Neuronal stem cell (in vitro differentiated cells): Measurements from ENCODE around the gene PDE6H.

Experiments
- DNase-seq: peaks from one replicate; pipeline ENCODE4 v3.0.0-alpha.2; 2013; ENCODE audit warnings: low spot score
- H2AFZ ChIP-seq: one replicate; pipeline ENCODE4 v1.6.1; 2013; ENCODE audit warnings: mild to moderate bottlenecking, low read length, inconsistent platforms
- H2AK5ac ChIP-seq: 2 replicates; pipeline ENCODE4 v1.6.1; 2013; ENCODE audit warnings: low read depth, mild to moderate bottlenecking, inconsistent platforms, low read length, moderate library complexity, mixed read lengths
- H2BK120ac ChIP-seq: 2 replicates; pipeline ENCODE4 v1.6.1; 2013; ENCODE audit warnings: low read depth, mild to moderate bottlenecking, inconsistent platforms, low read length, moderate library complexity, mixed read lengths
- H2BK12ac ChIP-seq: one replicate; pipeline ENCODE4 v1.6.1; 2013; ENCODE audit warnings: low read length, inconsistent platforms
- H2BK15ac ChIP-seq: 2 replicates; pipeline ENCODE4 v1.6.1; 2013; ENCODE audit warnings: mild to moderate bottlenecking, low read length, inconsistent platforms, mixed read lengths
- H2BK5ac ChIP-seq: one replicate; pipeline ENCODE4 v1.6.1; 2013; ENCODE audit warnings: inconsistent platforms, mild to moderate bottlenecking, low read length, moderate library complexity
- H3K14ac ChIP-seq: one replicate; pipeline ENCODE4 v1.6.1; 2013; ENCODE audit warnings: low read length, inconsistent platforms
- H3K18ac ChIP-seq: 2 replicates; pipeline ENCODE4 v1.6.1; 2013; ENCODE audit warnings: low read length, inconsistent platforms
- H3K23ac ChIP-seq: 2 replicates; pipeline ENCODE4 v1.6.1; 2013; ENCODE audit warnings: low read depth, mild to moderate bottlenecking, mixed read lengths, low read length, inconsistent platforms; ENCODE audit not compliant: poor library complexity
- H3K27ac ChIP-seq: replicated peaks from 3 replicates; pipeline ENCODE4 v1.5.1; 2013; ENCODE audit warnings: low read length, inconsistent platforms
- H3K27me3 ChIP-seq, 3 experiments: 2 replicates each; pipeline ENCODE4 v1.6.1; 2013; ENCODE audit warnings: low read length in 3 of 3, mild to moderate bottlenecking in 2 of 3, inconsistent platforms in 1 of 3, low read depth in 1 of 3, mixed read lengths in 1 of 3, moderate library complexity in 1 of 3; ENCODE audit not compliant: control insufficient read depth in 3 of 3, insufficient read depth in 3 of 3
- H3K36me3 ChIP-seq, 2 donors: replicated peaks in 1 of 2; 2 replicates each; pipeline ENCODE4 v1.6.1; 2013; ENCODE audit warnings: low read length in 2 of 2; ENCODE audit not compliant: control insufficient read depth in 2 of 2, insufficient read depth in 2 of 2
- H3K4ac ChIP-seq: 2 replicates; pipeline ENCODE4 v1.6.1; 2013; ENCODE audit warnings: inconsistent platforms, mild to moderate bottlenecking, low read length, moderate library complexity
- H3K4me1 ChIP-seq, 2 donors: 1 replicate in 1 of 2; 2 replicates in 1 of 2; pipeline ENCODE4 v1.6.1; 2013; ENCODE audit warnings: low read length in 2 of 2, low read depth in 1 of 2; ENCODE audit not compliant: control insufficient read depth in 2 of 2, insufficient read depth in 1 of 2
- H3K4me2 ChIP-seq: one replicate; pipeline ENCODE4 v1.6.1; 2013; ENCODE audit warnings: mild to moderate bottlenecking, low read length, inconsistent platforms; ENCODE audit not compliant: insufficient read depth, poor library complexity, severe bottlenecking
- H3K4me3 ChIP-seq, 2 donors: 2 replicates each; pipeline ENCODE4 v1.5.1; 2013; ENCODE audit warnings: low read length in 2 of 2, mild to moderate bottlenecking in 2 of 2, inconsistent platforms in 1 of 2, moderate library complexity in 1 of 2
- H3K79me1 ChIP-seq: one replicate; pipeline ENCODE4 v1.6.1; 2013; ENCODE audit warnings: low read depth, mild to moderate bottlenecking, inconsistent platforms, low read length, moderate library complexity
- H3K9ac ChIP-seq: one replicate; pipeline ENCODE4 v1.6.1; 2013; ENCODE audit warnings: mild to moderate bottlenecking, low read depth, low read length, inconsistent platforms; ENCODE audit not compliant: poor library complexity
- H3K9me3 ChIP-seq, 2 donors: replicated peaks in 1 of 2; 2 replicates each; pipeline versions ENCODE3 to v1.6.1; 2013; ENCODE audit warnings: low read length in 2 of 2, mild to moderate bottlenecking in 2 of 2, inconsistent platforms in 1 of 2, low read depth in 1 of 2, mixed read lengths in 1 of 2, moderate library complexity in 1 of 2; ENCODE audit not compliant: control insufficient read depth in 2 of 2, insufficient read depth in 1 of 2
- H4K8ac ChIP-seq: one replicate; pipeline ENCODE4 v1.6.1; 2013; ENCODE audit warnings: low read depth, mild to moderate bottlenecking, inconsistent platforms, low read length, moderate library complexity
- H4K91ac ChIP-seq: one replicate; pipeline ENCODE4 v1.6.1; 2013; ENCODE audit warnings: low read length, low read depth, mild to moderate bottlenecking, inconsistent platforms; ENCODE audit not compliant: poor library complexity
- WGBS, 2 donors: extraction: QIAGEN DNeasy Blood & Tissue Kit; methylation state at CpG; one replicate each; pipeline ENCODE4 v1.1.7; 2013; ENCODE audit warnings: missing lambda C conversion rate in 2 of 2, mixed read lengths in 1 of 2; ENCODE audit not compliant: insufficient read length in 2 of 2, insufficient replicate concordance in 1 of 2; ENCODE audit errors: extremely low coverage in 2 of 2; 5-methylcytosine and 5-hydroxymethylcytosine counted together

Gene PDE6H

GRCh38 chr12:14988035-14988434 lies 15.2 kb downstream of the PDE6H start:
- H2AFZ ChIP-seq, result no peak overlapping the region
- no peak overlapping the region for H2BK12ac ChIP-seq
- no peak overlapping the region for H2AK5ac ChIP-seq
- no peak overlapping the region for H3K14ac ChIP-seq
- H3K79me1 ChIP-seq, result no peaks in the 10 kb centered on the region
- peaks cover 0 to 4% (median 0%) of the 10 kb centered on the region in 3 experiments for H3K27me3 ChIP-seq
- H3K9ac ChIP-seq, result no peak overlapping the region
- H2BK15ac ChIP-seq, result no peak overlapping the region
- H3K4me3 ChIP-seq, result no peak overlapping the region
- H4K8ac ChIP-seq, result no peak overlapping the region
- no peak overlapping the region for H3K4ac ChIP-seq
- no peak overlapping the region for H3K4me2 ChIP-seq
- H3K18ac ChIP-seq, result no peak overlapping the region
- WGBS, 2 donors, result no CpG with 5 or more reads among the region's 3 CpGs
- DNase-seq, result no peak
- H3K9me3 ChIP-seq, result peaks cover 0 to 2% of the 10 kb centered on the region in 2 donors
- H4K91ac ChIP-seq, result no peak overlapping the region
- no peaks in the 10 kb centered on the region for H3K4me1 ChIP-seq
- no peaks in the 10 kb centered on the region for H3K36me3 ChIP-seq
- H2BK120ac ChIP-seq, result no peak overlapping the region
- no peak overlapping the region for H3K27ac ChIP-seq
- no peak overlapping the region for H2BK5ac ChIP-seq
- H3K23ac ChIP-seq, result no peak overlapping the region

- H4K8ac ChIP-seq, result no peak overlapping the region
- H3K4ac ChIP-seq, result no peak overlapping the region
- no peak for DNase-seq
- no peaks in the 10 kb centered on the region for H3K79me1 ChIP-seq
- no peak overlapping the region for H3K14ac ChIP-seq
- H3K9me3 ChIP-seq, result peaks cover 0 to 2% of the 10 kb centered on the region in 2 donors
- no peak overlapping the region for H2AFZ ChIP-seq
- H3K9ac ChIP-seq, result no peak overlapping the region
- H2BK5ac ChIP-seq, result no peak overlapping the region
- no peak overlapping the region for H2AK5ac ChIP-seq
- WGBS, 2 donors, result no CpG with 5 or more reads among the region's 1 CpG
- no peaks in the 10 kb centered on the region for H3K4me1 ChIP-seq
- no peak overlapping the region for H2BK120ac ChIP-seq
- H4K91ac ChIP-seq, result no peak overlapping the region
- no peak overlapping the region for H3K23ac ChIP-seq
- no peak overlapping the region for H3K4me2 ChIP-seq
- no peak overlapping the region for H3K27ac ChIP-seq
- no peaks in the 10 kb centered on the region for H3K27me3 ChIP-seq
- H2BK15ac ChIP-seq, result no peak overlapping the region
- H3K36me3 ChIP-seq, result no peaks in the 10 kb centered on the region
- H3K18ac ChIP-seq, result no peak overlapping the region
- no peak overlapping the region for H2BK12ac ChIP-seq
- H3K4me3 ChIP-seq, result no peak overlapping the region
These were observed 16.9 kb downstream of the PDE6H start for GRCh38 chr12:14989790-14990189.

- no peak for DNase-seq
- no peaks in the 10 kb centered on the region for H3K27me3 ChIP-seq
- no peak overlapping the region for H3K4ac ChIP-seq
- no peak overlapping the region for H2BK5ac ChIP-seq
- no peak overlapping the region for H2BK120ac ChIP-seq
- H3K36me3 ChIP-seq, result no peaks in the 10 kb centered on the region
- H3K4me3 ChIP-seq, result no peak overlapping the region
- H3K23ac ChIP-seq, result no peak overlapping the region
- H3K79me1 ChIP-seq, result no peaks in the 10 kb centered on the region
- no peak overlapping the region for H4K91ac ChIP-seq
- H3K9ac ChIP-seq, result no peak overlapping the region
- H2AK5ac ChIP-seq, result no peak overlapping the region
- H3K18ac ChIP-seq, result no peak overlapping the region
- H3K4me1 ChIP-seq, result no peaks in the 10 kb centered on the region
- H2BK15ac ChIP-seq, result no peak overlapping the region
- no peak overlapping the region for H3K27ac ChIP-seq
- no peak overlapping the region for H2BK12ac ChIP-seq
- H3K9me3 ChIP-seq, result peaks cover 0 to 2% of the 10 kb centered on the region in 2 donors
- no peak overlapping the region for H4K8ac ChIP-seq
- no peak overlapping the region for H3K14ac ChIP-seq
- H2AFZ ChIP-seq, result no peak overlapping the region
- no peak overlapping the region for H3K4me2 ChIP-seq
These were observed 18.2 kb downstream of the PDE6H start for GRCh38 chr12:14991069-14991468.

- Histone ChIP-seq H3K4me1 (no peaks in the 10 kb centered on the region), H2BK12ac (no peak overlapping the region), H2AK5ac (no peak overlapping the region), H4K8ac (no peak overlapping the region), H3K79me1 (no peaks in the 10 kb centered on the region), H3K4ac (no peak overlapping the region), H2AFZ (no peak overlapping the region), H2BK15ac (no peak overlapping the region), H3K36me3 (no peaks in the 10 kb centered on the region), H3K14ac (no peak overlapping the region), H3K9ac (no peak overlapping the region), H3K4me2 (no peak overlapping the region), H2BK120ac (no peak overlapping the region), H3K23ac (no peak overlapping the region), H2BK5ac (no peak overlapping the region), H3K9me3 (peaks cover 0 to 2% of the 10 kb centered on the region in 2 donors), H3K27me3 (no peaks in the 10 kb centered on the region), H3K4me3 (no peak overlapping the region), H4K91ac (no peak overlapping the region), H3K18ac (no peak overlapping the region), H3K27ac (no peak overlapping the region)
- WGBS, 2 donors, result no CpG with 5 or more reads among the region's 3 CpGs
- no peak for DNase-seq
These were observed 19.8 kb downstream of the PDE6H start for GRCh38 chr12:14992673-14993072.
